Measurements from ENCODE around the gene ZFP42. TPM values are rescaled to one million over a fixed set of nuclear protein-coding genes. Genes with fewer than 3 reads are reported as not detected.
"Not testable (repeated sequence)": the region's sequence is repeated elsewhere in the genome, so short reads cannot be mapped to it uniquely, and the experiment has no call there.

Gene ZFP42
- polyA plus RNA-seq, 3 donors: 0.09 TPM; not detected in 2

DNA sequence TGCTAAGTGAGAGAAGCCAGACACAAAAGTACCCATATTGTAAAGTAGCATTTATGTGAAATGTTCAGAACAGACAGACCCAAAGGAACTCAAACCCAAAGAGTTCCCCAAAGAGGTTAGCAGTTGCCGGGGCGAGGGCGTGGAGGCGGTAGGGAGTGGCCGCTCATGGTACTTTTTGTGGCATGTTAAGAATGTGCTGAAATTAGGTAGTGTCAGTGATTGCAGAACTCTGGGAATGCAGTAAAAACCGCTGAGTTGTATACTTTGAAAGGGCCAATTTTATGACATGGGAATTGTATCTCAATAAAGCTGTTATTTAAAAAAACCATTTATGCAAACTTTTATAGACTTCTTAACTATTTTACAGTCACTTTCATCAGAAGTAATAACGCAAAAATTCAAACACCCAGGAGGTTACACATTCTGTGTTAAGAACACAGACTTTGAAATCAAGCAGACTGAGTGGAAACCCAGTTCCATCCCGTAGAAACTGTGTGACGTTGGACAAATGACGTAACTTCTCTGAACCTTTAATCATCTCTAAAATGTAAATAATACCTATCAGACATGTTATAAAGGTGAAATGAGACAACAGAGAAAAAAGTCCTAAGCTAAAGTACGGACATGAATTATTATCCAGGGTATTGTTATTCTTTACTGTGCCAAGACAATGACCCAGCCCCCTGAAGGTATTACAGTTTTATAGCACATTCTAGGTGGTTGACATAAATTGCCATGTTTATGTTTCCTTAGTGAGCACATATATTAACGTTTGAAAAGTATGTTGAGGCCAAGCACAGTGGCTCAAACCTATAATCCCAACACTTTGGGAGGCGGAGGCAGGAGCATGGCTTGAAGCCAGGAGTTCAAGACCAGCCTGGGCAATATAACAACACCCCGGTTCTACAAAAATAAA, 19.7 kb downstream of the ZFP42 start:
- no peak overlapping the region for H3K27ac ChIP-seq (ENCODE audit: low read depth, low read length)
- WGBS, 3 donors: 63 to 75% (median 69%) methylated on average over 14 of the region's 14 CpGs

DNA sequence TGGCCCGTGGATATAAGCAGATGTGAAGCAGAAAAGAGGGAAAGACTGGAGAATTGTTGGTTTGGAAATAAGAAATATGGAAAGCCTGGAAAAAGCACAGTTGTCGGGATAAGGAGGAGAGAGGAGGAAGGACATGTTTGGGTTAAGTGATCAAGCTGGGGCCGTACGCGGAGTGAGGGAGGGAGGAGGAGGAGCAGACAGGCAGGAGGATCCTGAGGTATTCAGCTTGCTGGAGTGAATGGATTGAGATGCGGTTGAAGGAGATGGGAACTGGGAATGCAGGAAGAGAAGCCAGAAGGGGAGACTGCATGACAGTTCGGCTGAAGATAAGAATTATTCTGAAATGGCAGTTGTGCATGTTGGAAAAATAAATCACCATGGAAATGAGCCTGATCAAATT, 21.2 kb downstream of the ZFP42 start:
- no peak overlapping the region for H3K27ac ChIP-seq (ENCODE audit: low read depth, low read length)
- 19 to 34% (median 22%) methylated on average over 7 of the region's 7 CpGs for whole genome bisulfite sequencing, 3 donors

- WGBS, 3 donors: 69 to 82% (median 69%) methylated on average over 6 of the region's 6 CpGs
- H3K27ac ChIP-seq (ENCODE audit: low read depth, low read length): no peak overlapping the region
These were observed 22.7 kb downstream of the ZFP42 start for GRCh38 chr4:188018262-188018661.

DNA sequence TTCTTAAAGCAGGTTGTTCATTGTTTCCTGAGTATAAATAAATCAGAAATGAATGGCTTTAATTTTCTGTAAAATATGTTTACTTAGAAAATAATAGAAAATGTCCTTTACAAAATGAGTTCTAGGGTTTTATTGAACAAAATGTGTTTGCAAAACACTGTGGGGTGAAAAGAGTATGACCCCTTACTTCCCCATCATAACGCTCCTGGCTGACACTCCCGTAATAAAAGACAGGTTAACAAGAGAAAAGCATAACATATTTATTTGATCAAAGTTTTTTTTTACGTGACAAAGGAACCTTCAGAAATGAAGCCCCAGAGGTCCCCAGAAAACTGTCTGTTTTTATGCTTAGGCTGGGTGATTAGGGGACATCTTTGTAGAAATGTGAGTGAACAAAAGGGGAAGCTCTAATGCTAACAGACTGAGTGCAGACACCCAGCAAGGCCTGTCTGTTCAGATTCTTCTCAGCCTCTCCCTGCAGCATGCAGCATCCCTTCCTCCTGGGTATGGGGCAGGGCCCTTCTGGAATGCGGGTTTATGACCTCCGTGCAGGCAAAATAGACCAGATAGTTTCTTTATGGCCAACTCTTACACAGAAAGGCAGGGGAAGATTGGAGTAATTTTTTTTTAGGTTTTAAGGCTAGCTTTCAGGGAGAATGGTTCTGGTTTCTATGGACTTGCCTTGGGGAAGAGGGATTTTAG, 26.1 kb downstream of the ZFP42 start:
- no peak overlapping the region for H3K27ac ChIP-seq (ENCODE audit: low read depth, low read length)
- WGBS, 3 donors: 45 to 61% (median 60%) methylated on average over 5 of the region's 5 CpGs

DNA sequence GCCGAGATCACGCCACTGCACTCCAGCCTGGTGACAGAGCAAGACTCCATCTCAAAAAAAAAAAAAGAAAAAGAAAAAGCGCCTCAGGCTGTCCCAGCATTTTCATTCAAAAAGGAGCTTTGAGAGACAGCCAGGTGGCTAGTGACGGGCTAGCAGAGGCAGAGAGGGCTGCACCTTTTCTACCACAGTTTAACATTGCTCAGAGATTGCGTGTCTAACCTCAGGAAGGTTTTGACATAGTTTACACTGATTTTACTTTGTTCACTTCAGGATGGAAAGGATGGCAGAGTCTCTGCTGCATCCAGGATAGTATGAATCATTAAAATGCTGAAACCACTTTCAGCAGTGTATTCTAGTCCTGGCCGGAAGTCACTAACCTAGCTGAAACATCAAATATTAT, 28.1 kb downstream of the ZFP42 start:
- WGBS, 3 donors: 82 to 87% (median 85%) methylated on average over 6 of the region's 6 CpGs

DNA sequence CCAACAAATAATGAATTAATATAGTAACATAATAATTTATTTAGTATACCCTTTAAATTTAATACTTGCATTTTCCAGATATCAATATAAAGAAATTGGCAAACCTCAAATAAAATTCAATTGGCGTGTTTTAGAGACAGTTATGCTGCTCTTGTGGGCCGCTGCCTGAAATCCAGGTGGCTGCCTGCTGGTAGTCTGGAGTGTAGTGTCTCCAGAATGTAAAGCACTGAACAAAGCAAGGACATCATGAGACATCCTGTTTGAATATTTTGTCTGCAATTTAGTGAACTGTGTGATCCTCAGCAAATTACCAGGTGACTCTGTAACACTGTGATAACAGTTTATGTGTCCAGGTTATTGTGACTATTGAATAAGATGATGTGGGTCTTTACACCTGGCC, 29.9 kb downstream of the ZFP42 start:
- no peak overlapping the region for H3K27ac ChIP-seq (ENCODE audit: low read depth, low read length)
- WGBS, 3 donors: 83 to 92% (median 90%) methylated on average over 2 of the region's 2 CpGs

More for the DNA sequence above, 28.1 kb downstream of the ZFP42 start:
- no peak overlapping the region for H3K27ac ChIP-seq (ENCODE audit: low read depth, low read length)

GRCh38 chr4:188029114-188029513, 33.5 kb downstream of the ZFP42 start:
- 91 to 97% (median 95%) methylated on average over 13 of the region's 13 CpGs for WGBS, 3 donors
- no peak overlapping the region for H3K27ac ChIP-seq (ENCODE audit: low read depth, low read length)

DNA sequence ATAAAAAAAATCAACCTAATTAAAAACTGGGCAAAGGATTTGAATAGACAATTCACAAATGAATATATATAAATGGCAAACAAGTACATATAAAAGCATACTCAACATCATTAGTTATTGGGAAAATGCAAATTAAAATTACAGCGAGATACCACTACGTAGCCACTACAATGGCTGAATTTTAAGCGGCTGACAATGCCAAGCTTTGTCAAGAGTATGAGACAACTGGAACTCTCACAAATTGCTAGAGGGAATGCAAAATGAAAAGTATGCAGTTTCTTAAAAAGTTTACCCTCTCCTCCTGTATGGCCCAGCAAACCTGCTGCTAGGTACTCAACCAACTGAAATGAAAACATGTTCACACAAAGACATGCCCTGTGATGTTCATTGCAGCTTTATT, 34.8 kb downstream of the ZFP42 start:
- no peak overlapping the region for H3K27ac ChIP-seq (ENCODE audit: low read depth, low read length)
- WGBS, 3 donors: 85 to 95% (median 93%) methylated on average over 3 of the region's 3 CpGs

DNA sequence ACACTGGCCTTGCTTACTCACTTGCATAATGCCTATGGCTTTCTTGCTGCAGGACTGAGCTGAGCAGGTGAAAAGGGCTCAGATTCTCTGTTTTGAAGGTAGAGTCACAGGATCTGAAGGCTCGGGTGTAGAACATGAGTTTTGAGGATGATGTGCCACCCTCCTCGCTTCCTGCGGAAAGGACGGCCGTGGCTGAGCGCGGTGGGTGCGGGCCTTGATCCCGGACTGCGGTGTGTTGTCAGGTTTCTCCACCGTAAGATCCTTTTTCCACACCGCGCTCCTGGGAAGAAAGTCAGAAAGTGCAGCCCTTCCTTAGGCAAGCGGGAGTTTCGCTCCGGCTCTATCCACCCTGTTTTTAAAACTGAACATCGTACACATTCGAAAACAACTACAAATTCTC, 36.2 kb downstream of the ZFP42 start:
- 31 to 47% (median 44%) methylated on average over 18 of the region's 18 CpGs for whole genome bisulfite sequencing, 3 donors
- H3K27ac ChIP-seq (ENCODE audit: low read depth, low read length): no peak overlapping the region

GRCh38 chr4:188032170-188032569, 36.6 kb downstream of the ZFP42 start:
- H3K27ac ChIP-seq (ENCODE audit: low read depth, low read length): no peak overlapping the region
- WGBS, 3 donors: 14 to 30% (median 25%) methylated on average over 12 of the region's 12 CpGs

GRCh38 chr4:188032583-188032982, 37.0 kb downstream of the ZFP42 start:
- WGBS, 3 donors: 26 to 48% (median 42%) methylated on average over 16 of the region's 16 CpGs
- H3K27ac ChIP-seq (ENCODE audit: low read depth, low read length): no peak overlapping the region

DNA sequence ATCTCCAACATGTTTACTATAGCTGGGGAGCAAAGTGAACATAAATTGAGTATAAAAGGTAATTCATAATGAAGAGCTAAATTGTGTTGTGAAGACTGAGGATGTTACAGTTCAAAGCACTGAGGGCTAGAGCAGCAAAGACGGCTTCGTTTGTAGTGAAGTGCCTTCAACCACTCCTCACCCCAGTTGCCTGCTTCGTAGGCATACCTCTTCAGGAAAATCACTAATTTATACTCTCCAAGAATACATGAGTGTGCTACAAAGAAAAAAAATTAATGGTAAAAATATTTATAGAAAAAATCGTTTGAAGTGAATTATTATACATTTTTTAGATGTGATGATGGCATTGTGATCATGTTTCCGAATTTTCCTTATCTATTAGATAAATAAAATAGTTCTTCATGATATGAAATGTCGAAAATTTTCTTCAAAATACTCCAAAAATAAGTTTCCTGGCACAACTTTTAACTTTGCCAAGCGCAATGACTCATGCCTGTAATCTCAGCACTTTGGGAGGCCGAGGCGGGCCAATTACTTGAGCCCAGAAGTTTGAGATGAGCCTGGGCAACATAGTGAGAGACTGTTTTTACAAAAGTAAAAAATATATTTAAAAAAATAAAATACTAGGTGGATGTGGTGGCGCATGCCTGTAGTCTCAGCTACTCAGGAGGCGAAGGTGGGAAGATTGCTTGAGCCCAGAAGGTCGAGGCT, 41.6 kb downstream of the ZFP42 start:
- 63 to 73% (median 71%) methylated on average over 12 of the region's 12 CpGs for WGBS, 3 donors
- no peak overlapping the region for H3K27ac ChIP-seq (ENCODE audit: low read depth, low read length)

DNA sequence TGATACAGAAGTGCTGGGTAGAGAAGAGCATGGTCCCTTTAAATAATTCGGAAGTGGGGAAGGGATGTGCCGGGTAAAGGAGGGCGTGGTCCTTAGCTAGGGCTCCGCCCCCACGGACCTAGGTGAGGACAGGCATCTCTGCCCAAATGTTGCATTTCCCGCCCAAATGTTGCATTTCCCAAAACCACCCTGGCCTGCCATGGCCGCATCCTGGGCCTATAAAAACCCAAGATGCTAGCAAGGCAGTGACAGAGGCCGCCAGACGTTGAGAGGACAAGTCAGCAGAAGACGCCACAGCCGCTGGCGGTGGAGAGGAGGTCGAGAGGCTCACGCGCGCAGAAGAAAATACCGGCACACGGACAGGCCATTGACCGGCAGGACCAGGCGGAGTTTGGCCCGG, 46.1 kb downstream of the ZFP42 start:
- no peak overlapping the region for H3K27ac ChIP-seq (ENCODE audit: low read depth, low read length)
- 78 to 82% (median 81%) methylated on average over 21 of the region's 21 CpGs for WGBS, 3 donors

GRCh38 chr4:188042191-188042590, 46.6 kb downstream of the ZFP42 start:
- H3K27ac ChIP-seq (ENCODE audit: low read depth, low read length): no peak overlapping the region
- 56 to 75% (median 68%) methylated on average over 15 of the region's 15 CpGs for WGBS, 3 donors

GRCh38 chr4:188043154-188043553, 47.6 kb downstream of the ZFP42 start:
- no peak overlapping the region for H3K27ac ChIP-seq (ENCODE audit: low read depth, low read length)
- 88 to 94% (median 94%) methylated on average over 5 of the region's 5 CpGs for WGBS, 3 donors

- 85 to 94% (median 92%) methylated on average over 10 of the region's 10 CpGs for WGBS, 3 donors
- H3K27ac ChIP-seq (ENCODE audit: low read depth, low read length): not testable (repeated sequence)
These were observed 49.9 kb downstream of the ZFP42 start for GRCh38 chr4:188045461-188045860.

GRCh38 chr4:188046657-188047056, 51.1 kb downstream of the ZFP42 start:
- no peak overlapping the region for H3K27ac ChIP-seq (ENCODE audit: low read depth, low read length)
- 39 to 76% (median 68%) methylated on average over 3 of the region's 3 CpGs for WGBS, 3 donors

DNA sequence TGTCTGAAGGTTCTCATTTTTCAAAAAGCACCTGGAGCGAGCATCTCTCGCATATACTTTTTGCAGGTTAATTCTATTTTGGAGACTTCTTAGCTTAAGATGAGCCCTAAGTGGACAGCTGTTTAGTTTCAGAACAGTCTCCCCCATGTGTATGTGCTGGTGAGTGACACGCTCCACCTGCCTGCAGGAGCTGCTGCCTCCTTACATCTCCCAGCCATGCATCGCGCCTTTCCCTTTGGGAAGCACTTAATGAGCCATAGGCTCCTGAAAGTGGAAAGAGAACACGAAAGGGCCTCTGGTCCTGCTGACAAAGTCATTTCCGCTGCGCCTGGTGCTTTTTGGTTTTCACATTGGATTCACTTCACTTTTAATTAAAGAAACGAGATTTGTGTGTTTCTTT, 57.7 kb downstream of the ZFP42 start:
- 65 to 77% (median 73%) methylated on average over 9 of the region's 9 CpGs for WGBS, 3 donors
- no peak overlapping the region for H3K27ac ChIP-seq (ENCODE audit: low read depth, low read length)

Data from adipose tissue (tissue), 3 donors.